D721Med (cell line): Measurements from ENCODE around the gene ACYP2.
"Not testable (repeated sequence)": the region's sequence is repeated elsewhere in the genome, so short reads cannot be mapped to it uniquely, and the experiment has no call there.

Source experiments
- DNase-seq: peaks from one replicate; pipeline ENCODE4 v3.0.0; 2011; ENCODE audit warnings: low spot score; ENCODE audit not compliant: insufficient read length
- FAIRE-seq: peaks from 2 replicates; lab custom pipeline; 2011; peaks lifted over from hg19 to GRCh38; lab: Jason Lieb, UNC
- CTCF ChIP-seq: IDR thresholded peaks from 2 replicates; pipeline ENCODE4 v1.5.1; 2012; ENCODE audit warnings: mild to moderate bottlenecking, control low read depth; ENCODE audit not compliant: insufficient read depth; ENCODE audit errors: missing control alignments

The ACYP2 gene

GRCh38 chr2:54318821-54319220 is 203.4 kb downstream of the ACYP2 start:
- no peak for FAIRE-seq
- DNase-seq, result no peak
- no peak for TF ChIP-seq CTCF

GRCh38 chr2:54321047-54321446 is 205.6 kb downstream of the ACYP2 start:
- FAIRE-seq (no peak), DNase-seq (no peak)

GRCh38 chr2:54324517-54324916 is 209.1 kb downstream of the ACYP2 start:
- FAIRE-seq, DNase-seq: not testable (repeated sequence)

More at GRCh38 chr2:54321047-54321446, 205.6 kb downstream of the ACYP2 start:
- TF ChIP-seq CTCF, result no peak

- no peak for DNase-seq
- no peak for FAIRE-seq
- TF ChIP-seq CTCF, result no peak
Observed at GRCh38 chr2:54325148-54325547, 209.7 kb downstream of the ACYP2 start.

GRCh38 chr2:54329482-54330161 is 214.2 kb downstream of the ACYP2 start:
- FAIRE-seq, result peak; percentile 67
- no peak for DNase-seq
- no peak for TF ChIP-seq CTCF

- TF ChIP-seq CTCF, result no peak
- peak; percentile 88 for DNase-seq
- FAIRE-seq, result no peak
Observed at GRCh38 chr2:54330162-54330925, 214.9 kb downstream of the ACYP2 start.

GRCh38 chr2:54330926-54331835 is 215.8 kb downstream of the ACYP2 start:
- FAIRE-seq, result no peak
- TF ChIP-seq CTCF, result no peak
- no peak for DNase-seq
